GM12878 (cell line): ENCODE measurements around the gene MBNL1.

Source experiments
- IKZF1 ChIP-seq: fragments of 450-650 bp; conservative IDR thresholded peaks from 2 replicates; pipeline ENCODE4 v1.6.1; 2017; ENCODE audit warnings: antibody characterized with exemption, mild to moderate bottlenecking
- MYC ChIP-seq: IDR thresholded peaks from 2 replicates; pipeline ENCODE4 v1.6.1; 2011; ENCODE audit warnings: mild to moderate bottlenecking, low read length, moderate library complexity, inconsistent platforms; ENCODE audit not compliant: insufficient read depth, insufficient replicate concordance, insufficient read length, severe bottlenecking
- SPI1 ChIP-seq: IDR thresholded peaks from 2 replicates; pipeline ENCODE4 v1.6.1; 2011; ENCODE audit warnings: low read depth, mild to moderate bottlenecking, low read length, moderate library complexity, borderline replicate concordance; ENCODE audit not compliant: insufficient read depth

DNA sequence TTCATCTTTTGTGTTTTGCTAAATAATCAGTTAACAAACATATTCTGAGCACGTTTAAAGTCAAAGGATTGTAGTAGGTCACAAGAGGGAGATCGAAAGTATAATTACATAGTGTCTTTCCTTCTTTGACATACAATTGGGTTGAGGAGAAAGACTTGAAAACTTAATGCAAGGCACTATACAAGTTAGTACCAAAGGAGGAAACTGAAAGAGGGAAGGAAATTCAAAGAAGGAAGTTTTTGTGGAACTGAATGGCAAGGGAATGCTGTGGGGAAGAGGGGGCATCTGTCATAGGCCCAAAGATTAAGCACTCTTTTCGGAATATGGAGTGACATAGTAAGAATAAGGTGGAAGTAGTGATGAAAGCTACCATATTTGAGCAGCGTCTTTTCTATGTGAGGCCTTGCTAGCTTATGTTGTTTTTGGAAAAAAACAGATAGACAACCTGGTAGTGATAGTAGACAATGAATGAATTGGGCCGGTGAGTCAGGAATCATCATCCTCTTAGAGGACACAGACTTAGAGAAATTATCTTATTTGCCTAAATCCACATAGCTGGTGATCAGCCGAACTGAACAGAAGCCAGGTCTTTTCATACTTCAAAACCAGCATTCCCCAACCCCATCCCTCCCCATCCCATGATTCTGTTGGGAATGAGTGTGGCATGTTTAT lies 10.2 kb downstream of the MBNL1 start:
- TF ChIP-seq MYC (no peak), SPI1 (no peak), IKZF1 (no peak; the same call in 1 of the 2 replicates)
